Trophoblast cell (in vitro differentiated cells and primary cell): Measurements from ENCODE around the gene LMNB1.
"Not testable (repeated sequence)": the region's sequence is repeated elsewhere in the genome, so short reads cannot be mapped to it uniquely, and the experiment has no call there.

ENCODE experiments used
- DNase-seq, 2 donors: peaks; one replicate each; pipeline ENCODE4 v3.0.0-alpha.2; 2016
- H2AFZ ChIP-seq: 2 replicates; pipeline ENCODE4 v1.6.1; 2013; ENCODE audit warnings: low read length, moderate library complexity, mild to moderate bottlenecking; ENCODE audit not compliant: insufficient read depth, poor library complexity
- H2AK5ac ChIP-seq: 2 replicates; pipeline ENCODE4 v1.6.1; 2013; ENCODE audit warnings: mild to moderate bottlenecking, low read length
- H2BK120ac ChIP-seq: 2 replicates; pipeline ENCODE4 v1.6.1; 2013; ENCODE audit warnings: low read length, mild to moderate bottlenecking, moderate library complexity; ENCODE audit not compliant: insufficient read depth, poor library complexity
- H2BK12ac ChIP-seq: 2 replicates; pipeline ENCODE4 v1.6.1; 2013; ENCODE audit warnings: mild to moderate bottlenecking, low read length, moderate library complexity
- H2BK5ac ChIP-seq: 2 replicates; pipeline ENCODE4 v1.6.1; 2013; ENCODE audit warnings: low read length, low read depth, moderate library complexity, mild to moderate bottlenecking; ENCODE audit not compliant: poor library complexity
- H3K14ac ChIP-seq: 2 replicates; pipeline ENCODE4 v1.6.1; 2013; ENCODE audit warnings: mild to moderate bottlenecking, low read length
- H3K18ac ChIP-seq: 2 replicates; pipeline ENCODE4 v1.6.1; 2013; ENCODE audit warnings: mild to moderate bottlenecking, low read length
- H3K23ac ChIP-seq: 2 replicates; pipeline ENCODE4 v1.6.1; 2013; ENCODE audit warnings: low read length
- H3K27ac ChIP-seq: 2 replicates; pipeline ENCODE4 v1.5.1; 2013; ENCODE audit warnings: low read depth, mild to moderate bottlenecking, inconsistent platforms, low read length, moderate library complexity
- H3K27me3 ChIP-seq: 2 replicates; pipeline ENCODE4 v1.6.1; 2013; ENCODE audit warnings: inconsistent platforms, mild to moderate bottlenecking, low read length, moderate library complexity; ENCODE audit not compliant: insufficient read depth
- H3K36me3 ChIP-seq, 2 experiments: 1 replicate in 1 of 2; 2 replicates in 1 of 2; pipeline ENCODE4 v1.6.1; 2013; ENCODE audit warnings: low read length in 2 of 2, mild to moderate bottlenecking in 2 of 2, moderate library complexity in 1 of 2; ENCODE audit not compliant: insufficient read depth in 2 of 2, control insufficient read depth in 1 of 2
- H3K4ac ChIP-seq: 2 replicates; pipeline ENCODE4 v1.6.1; 2013; ENCODE audit warnings: low read depth, mild to moderate bottlenecking, low read length, moderate library complexity
- H3K4me1 ChIP-seq, 2 experiments: 1 replicate in 1 of 2; 2 replicates in 1 of 2; pipeline ENCODE4 v1.6.1; 2013; ENCODE audit warnings: low read length in 2 of 2, mild to moderate bottlenecking in 2 of 2, moderate library complexity in 1 of 2; ENCODE audit not compliant: insufficient read depth in 2 of 2, control insufficient read depth in 1 of 2
- H3K4me2 ChIP-seq: 2 replicates; pipeline ENCODE4 v1.6.1; 2013; ENCODE audit warnings: inconsistent platforms, mild to moderate bottlenecking, low read length, moderate library complexity
- H3K4me3 ChIP-seq: 2 replicates; pipeline ENCODE4 v1.5.1; 2013; ENCODE audit warnings: mild to moderate bottlenecking, low read depth, low read length, inconsistent platforms
- H3K79me1 ChIP-seq: one replicate; pipeline ENCODE4 v1.6.1; 2013; ENCODE audit warnings: low read length
- H3K79me2 ChIP-seq: 2 replicates; pipeline ENCODE4 v1.6.1; 2013; ENCODE audit warnings: low read length, mild to moderate bottlenecking; ENCODE audit not compliant: control insufficient read depth, insufficient read depth, poor library complexity
- H3K9ac ChIP-seq: 2 replicates; pipeline ENCODE4 v1.6.1; 2013; ENCODE audit warnings: mild to moderate bottlenecking, low read length
- H3K9me3 ChIP-seq: 2 replicates; pipeline ENCODE4 v1.6.1; 2013; ENCODE audit warnings: low read depth, mild to moderate bottlenecking, control low read depth, inconsistent platforms, low read length; ENCODE audit not compliant: insufficient read depth
- H4K12ac ChIP-seq: 2 replicates; pipeline ENCODE4 v1.6.1; 2013; ENCODE audit warnings: low read depth, mild to moderate bottlenecking, low read length, moderate library complexity
- H4K8ac ChIP-seq: 2 replicates; pipeline ENCODE4 v1.6.1; 2013; ENCODE audit warnings: low read depth, mild to moderate bottlenecking, low read length, moderate library complexity
- H4K91ac ChIP-seq: one replicate; pipeline ENCODE4 v1.6.1; 2013; ENCODE audit warnings: low read depth, mild to moderate bottlenecking, low read length, moderate library complexity
- WGBS: extraction: QIAGEN DNeasy Blood & Tissue Kit; methylation state at CpG from one replicate; pipeline ENCODE4 v1.1.7; 2013; ENCODE audit warnings: missing lambda C conversion rate; ENCODE audit not compliant: insufficient read length, insufficient coverage; ENCODE audit errors: extremely low coverage; 5-methylcytosine and 5-hydroxymethylcytosine counted together

LMNB1 gene

DNA sequence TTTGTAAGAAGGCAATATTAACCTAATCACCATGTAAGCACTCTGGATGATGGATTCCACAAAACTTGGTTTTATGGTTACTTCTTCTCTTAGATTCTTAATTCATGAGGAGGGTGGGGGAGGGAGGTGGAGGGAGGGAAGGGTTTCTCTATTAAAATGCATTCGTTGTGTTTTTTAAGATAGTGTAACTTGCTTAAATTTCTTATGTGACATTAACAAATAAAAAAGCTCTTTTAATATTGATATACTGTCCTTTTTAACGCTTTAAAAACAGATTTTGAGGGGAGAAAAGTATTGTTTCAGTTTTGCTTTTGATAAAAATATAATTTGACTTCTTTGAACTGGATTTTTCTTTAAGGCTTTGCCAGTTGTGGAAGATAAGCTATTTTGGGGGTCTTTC is 59.8 kb downstream of the LMNB1 start:
- no peak for DNase-seq
- Histone ChIP-seq H3K4me2 (no peak overlapping the region), H4K8ac (no peak overlapping the region), H3K14ac (no peak overlapping the region), H4K12ac (no peak overlapping the region), H2AFZ (no peak overlapping the region), H3K79me2 (no peaks in the 10 kb centered on the region), H4K91ac (no peak overlapping the region), H3K27me3 (no peaks in the 10 kb centered on the region), H3K9me3 (peaks cover 2% of the 10 kb centered on the region), H2AK5ac (no peak overlapping the region), H2BK12ac (no peak overlapping the region), H3K4ac (no peak overlapping the region), H2BK120ac (no peak overlapping the region), H3K9ac (no peak overlapping the region), H3K36me3 (peaks cover 12 to 21% of the 10 kb centered on the region in 2 experiments), H3K27ac (no peak overlapping the region), H3K4me3 (no peak overlapping the region), H2BK5ac (no peak overlapping the region), H3K18ac (no peak overlapping the region), H3K23ac (no peak overlapping the region), H3K79me1 (no peaks in the 10 kb centered on the region), H3K4me1 (no peaks in the 10 kb centered on the region)
- WGBS: no CpG with 5 or more reads among the region's 2 CpGs

DNA sequence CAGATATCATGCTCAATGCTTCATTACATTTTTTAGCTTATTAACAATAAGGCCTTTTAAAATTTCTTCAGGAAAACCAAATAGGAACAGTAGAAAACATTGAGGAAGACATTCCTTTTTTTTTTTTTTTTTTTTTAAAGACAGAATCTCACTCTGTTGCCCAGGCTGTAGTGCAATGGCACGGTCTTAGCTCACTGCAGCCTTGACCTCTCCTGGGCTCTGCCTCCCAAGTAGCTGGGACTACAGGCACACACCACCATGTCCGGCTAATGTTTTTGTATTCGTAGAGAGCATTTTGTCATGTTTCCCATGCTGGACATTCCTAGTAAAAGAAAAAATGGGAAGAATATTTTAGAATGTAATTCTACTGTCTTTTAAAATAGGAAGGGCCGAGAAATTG is 60.3 kb downstream of the LMNB1 start:
- Histone ChIP-seq H2BK120ac (no peak overlapping the region), H3K14ac (no peak overlapping the region), H4K91ac (no peak overlapping the region), H4K12ac (no peak overlapping the region), H3K4me1 (no peaks in the 10 kb centered on the region), H4K8ac (no peak overlapping the region), H3K23ac (no peak overlapping the region), H3K79me2 (no peaks in the 10 kb centered on the region), H3K27ac (no peak overlapping the region), H3K4ac (no peak overlapping the region), H2BK12ac (no peak overlapping the region), H3K27me3 (no peaks in the 10 kb centered on the region), H2AFZ (no peak overlapping the region), H3K4me2 (no peak overlapping the region), H2AK5ac (no peak overlapping the region), H3K36me3 (peaks cover 11 to 17% of the 10 kb centered on the region in 2 experiments), H3K18ac (no peak overlapping the region), H2BK5ac (no peak overlapping the region), H3K79me1 (no peaks in the 10 kb centered on the region), H3K9ac (no peak overlapping the region), H3K4me3 (no peak overlapping the region), H3K9me3 (peaks cover 2% of the 10 kb centered on the region)
- peak in 1 of 2 donors; percentile 9 for DNase-seq
- no CpG with 5 or more reads among the region's 4 CpGs for WGBS

DNA sequence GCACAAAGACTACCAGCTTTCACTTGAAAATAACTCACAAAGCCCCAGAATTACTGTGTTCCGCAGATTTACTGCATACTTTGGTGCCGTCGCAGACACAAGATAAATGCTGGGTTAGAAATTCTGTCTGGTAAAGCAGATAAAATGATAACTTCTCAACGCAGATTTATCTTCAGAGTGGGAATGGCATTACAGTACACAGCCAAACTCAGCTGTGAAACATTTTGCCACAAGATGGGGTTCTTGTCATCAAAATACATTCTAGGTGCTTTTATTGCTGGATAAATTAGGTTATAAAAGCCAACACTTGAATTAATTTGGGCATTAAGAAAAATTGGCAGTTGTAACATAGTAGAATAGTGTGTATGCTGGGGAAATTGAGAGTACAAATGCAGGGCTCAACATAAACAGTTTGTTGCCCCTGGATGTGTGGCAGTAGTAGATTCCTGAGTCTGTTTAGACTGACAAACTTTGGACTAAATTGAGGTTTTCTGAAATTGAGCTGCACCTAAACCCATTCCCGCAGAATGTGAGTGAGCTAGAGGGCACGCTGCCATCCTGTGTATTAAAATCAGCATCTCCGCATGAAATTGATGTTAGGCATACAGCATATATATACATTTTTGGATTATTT is 61.1 kb downstream of the LMNB1 start:
- H2AFZ ChIP-seq: no peak overlapping the region
- H2BK5ac ChIP-seq: no peak overlapping the region
- H3K79me2 ChIP-seq: no peaks in the 10 kb centered on the region
- H3K9me3 ChIP-seq: peaks cover 2% of the 10 kb centered on the region
- no peak overlapping the region for H4K8ac ChIP-seq
- H3K27me3 ChIP-seq: no peaks in the 10 kb centered on the region
- H3K18ac ChIP-seq: no peak overlapping the region
- WGBS: no CpG with 5 or more reads among the region's 7 CpGs
- no peaks in the 10 kb centered on the region for H3K4me1 ChIP-seq
- H3K79me1 ChIP-seq: no peaks in the 10 kb centered on the region
- H2BK12ac ChIP-seq: no peak overlapping the region
- H3K23ac ChIP-seq: no peak overlapping the region
- H3K36me3 ChIP-seq: peaks cover 9 to 15% of the 10 kb centered on the region in 2 experiments
- H3K4ac ChIP-seq: no peak overlapping the region
- H3K14ac ChIP-seq: no peak overlapping the region
- no peak overlapping the region for H2AK5ac ChIP-seq
- DNase-seq: peak in 1 of 2 donors; percentile 23
- no peak overlapping the region for H4K12ac ChIP-seq
- H3K4me2 ChIP-seq: no peak overlapping the region
- no peak overlapping the region for H3K9ac ChIP-seq
- H4K91ac ChIP-seq: no peak overlapping the region
- no peak overlapping the region for H3K27ac ChIP-seq
- no peak overlapping the region for H3K4me3 ChIP-seq
- H2BK120ac ChIP-seq: no peak overlapping the region

DNA sequence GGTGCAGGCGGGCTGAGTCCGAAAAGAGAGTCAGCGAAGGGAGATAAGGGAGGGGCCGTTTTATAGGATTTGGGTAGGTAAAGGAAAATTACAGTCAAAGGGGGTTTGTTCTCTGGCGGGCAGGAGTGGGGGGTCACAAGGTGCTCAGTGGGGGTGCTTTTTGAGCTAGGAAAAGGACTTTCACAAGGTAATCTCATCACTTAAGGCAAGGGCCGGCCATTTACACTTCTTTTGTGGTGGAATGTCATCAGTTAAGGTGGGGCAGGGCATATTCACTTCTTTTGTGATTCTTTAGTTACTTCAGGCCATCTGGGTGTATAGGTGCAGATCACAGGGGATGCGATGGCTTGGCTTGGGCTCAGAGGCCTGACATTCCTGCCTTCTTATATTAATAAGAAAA is 62.5 kb downstream of the LMNB1 start:
- not testable (repeated sequence) for DNase-seq, H3K4me1 ChIP-seq, H2AK5ac ChIP-seq, H2AFZ ChIP-seq, H3K23ac ChIP-seq, H3K18ac ChIP-seq, H3K27me3 ChIP-seq, H3K79me2 ChIP-seq, H3K36me3 ChIP-seq, H3K14ac ChIP-seq, H2BK120ac ChIP-seq, H3K9me3 ChIP-seq, H3K4me2 ChIP-seq, H3K4me3 ChIP-seq, H4K91ac ChIP-seq, H3K27ac ChIP-seq, H2BK12ac ChIP-seq, H4K8ac ChIP-seq, H2BK5ac ChIP-seq, H3K79me1 ChIP-seq, H3K9ac ChIP-seq, H4K12ac ChIP-seq, H3K4ac ChIP-seq
- no CpG with 5 or more reads among the region's 7 CpGs for WGBS
